Measurements from ENCODE around the gene RAP1GAP2.

DNA sequence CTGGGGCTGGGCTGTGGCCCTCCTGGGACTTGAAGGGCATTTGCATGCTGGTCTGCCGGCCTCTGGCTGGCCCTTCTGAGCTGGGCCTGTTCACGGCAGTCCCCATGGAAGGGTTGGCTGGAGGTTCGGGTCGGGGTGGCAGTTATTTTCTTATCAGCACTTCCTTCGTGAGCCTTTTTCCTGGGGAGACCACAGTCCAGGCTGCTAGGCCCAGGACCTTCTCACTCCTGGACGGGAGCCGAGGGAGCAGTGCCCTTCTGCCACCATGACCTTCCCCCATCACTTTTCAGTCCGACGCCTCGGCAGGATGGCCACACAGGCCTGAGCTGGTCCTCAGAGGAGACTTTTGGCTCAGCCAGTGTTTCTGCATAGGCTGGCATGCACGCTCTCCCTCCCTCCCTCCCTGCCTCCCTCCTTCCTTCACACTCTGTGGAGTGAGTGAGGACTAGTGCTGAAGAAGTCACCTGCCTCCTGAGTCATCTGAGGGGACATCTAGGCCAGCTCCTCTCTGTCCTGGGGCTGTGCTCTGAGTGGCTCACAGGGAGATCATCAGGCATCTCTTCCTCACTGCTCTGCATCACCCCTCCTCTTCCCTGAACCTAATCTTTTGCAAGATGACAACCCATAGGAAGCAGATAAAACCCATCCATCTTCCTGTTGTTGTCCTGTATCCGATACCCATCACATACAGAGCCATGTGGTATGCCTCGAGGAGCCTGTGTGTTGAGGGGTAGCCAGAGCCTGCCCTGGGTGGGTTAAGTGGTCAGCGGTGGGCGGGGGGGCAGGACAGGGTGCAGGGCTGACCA is 109.7 kb downstream of the RAP1GAP2 start:
- TF ChIP-seq, protein P1, sequence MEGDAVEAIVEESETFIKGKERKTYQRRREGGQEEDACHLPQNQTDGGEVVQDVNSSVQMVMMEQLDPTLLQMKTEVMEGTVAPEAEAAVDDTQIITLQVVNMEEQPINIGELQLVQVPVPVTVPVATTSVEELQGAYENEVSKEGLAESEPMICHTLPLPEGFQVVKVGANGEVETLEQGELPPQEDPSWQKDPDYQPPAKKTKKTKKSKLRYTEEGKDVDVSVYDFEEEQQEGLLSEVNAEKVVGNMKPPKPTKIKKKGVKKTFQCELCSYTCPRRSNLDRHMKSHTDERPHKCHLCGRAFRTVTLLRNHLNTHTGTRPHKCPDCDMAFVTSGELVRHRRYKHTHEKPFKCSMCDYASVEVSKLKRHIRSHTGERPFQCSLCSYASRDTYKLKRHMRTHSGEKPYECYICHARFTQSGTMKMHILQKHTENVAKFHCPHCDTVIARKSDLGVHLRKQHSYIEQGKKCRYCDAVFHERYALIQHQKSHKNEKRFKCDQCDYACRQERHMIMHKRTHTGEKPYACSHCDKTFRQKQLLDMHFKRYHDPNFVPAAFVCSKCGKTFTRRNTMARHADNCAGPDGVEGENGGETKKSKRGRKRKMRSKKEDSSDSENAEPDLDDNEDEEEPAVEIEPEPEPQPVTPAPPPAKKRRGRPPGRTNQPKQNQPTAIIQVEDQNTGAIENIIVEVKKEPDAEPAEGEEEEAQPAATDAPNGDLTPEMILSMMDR (IDR thresholded peaks at IDR 0.05 in 4 of 5, conservative IDR thresholded peaks at IDR 0.05 in 1 of 5): no peak
- TF ChIP-seq POLR2A (IDR thresholded peaks at IDR 0.05): no peak

Measured in gastrocnemius medialis (tissue), 4 donors.